Heart left ventricle (tissue), 16 donors: Measurements from ENCODE around the gene ADGRB2. TPM values are rescaled to one million over a fixed set of nuclear protein-coding genes. Genes with fewer than 3 reads are reported as not detected.

ENCODE experiments used
- ATAC-seq, 4 donors: fragments of 200-7000 bp; cut with Tn5 transposase; one replicate each; pipeline ENCODE4 v1.9.1; 2020 to 2022; ENCODE audit warnings: moderate library complexity in 4 of 4, mild to moderate bottlenecking in 3 of 4, moderate number of reproducible peaks in 1 of 4
- DNase-seq, 5 donors: peaks; one replicate each; pipeline ENCODE4 v3.0.0-alpha.2; 2020
- H3K27ac ChIP-seq, 12 donors: fragments of 200-600 bp; sonication (generic) in 4 of 12; one replicate each; pipeline versions ENCODE4 v1.5.0 to v1.8.0; 2016 to 2022; ENCODE audit warnings: mild to moderate bottlenecking in 2 of 12
- H3K27me3 ChIP-seq, 9 donors: fragments of 200-600 bp; sonication (generic) in 2 of 9; one replicate each; pipeline versions ENCODE4 v1.5.1 to v1.8.0; 2016 to 2022; ENCODE audit warnings: mild to moderate bottlenecking in 3 of 9
- H3K36me3 ChIP-seq, 9 donors: fragments of 200-600 bp; sonication (generic) in 2 of 9; one replicate each; pipeline versions ENCODE4 v1.5.0 to v1.8.0; 2018 to 2022; ENCODE audit warnings: mild to moderate bottlenecking in 2 of 9
- H3K4me1 ChIP-seq, 12 donors: fragments of 200-600 bp; sonication (generic) in 4 of 12; one replicate each; pipeline versions ENCODE4 v1.5.0 to v1.8.0; 2016 to 2022; ENCODE audit warnings: mild to moderate bottlenecking in 3 of 12
- H3K4me3 ChIP-seq, 12 donors: fragments of 200-600 bp; sonication (generic) in 4 of 12; one replicate each; pipeline versions ENCODE4 v1.5.0 to v1.8.0; 2017 to 2022; ENCODE audit warnings: mild to moderate bottlenecking in 9 of 12, moderate library complexity in 4 of 12
- H3K9me3 ChIP-seq, 12 donors: fragments of 200-600 bp; sonication (generic) in 4 of 12; one replicate each; pipeline versions ENCODE4 v1.5.0 to v1.8.0; 2016 to 2022; ENCODE audit warnings: mild to moderate bottlenecking in 1 of 12
- POLR2A ChIP-seq, 2 donors: fragments of 450-650 bp; IDR thresholded peaks; one replicate each; pipeline ENCODE4 v1.6.1; 2017; ENCODE audit warnings: antibody characterized with exemption in 2 of 2, mild to moderate bottlenecking in 2 of 2, moderate library complexity in 2 of 2
- WGBS, 4 donors: extraction: QIAGEN DNeasy Blood & Tissue Kit in 2 of 4; methylation state at CpG; one replicate each; pipeline versions ENCODE4 v1.1.5 to v1.1.7; 2013 to 2018; 5-methylcytosine and 5-hydroxymethylcytosine counted together
- intact Hi-C, 10 donors: fragments of 100-400 bp; cut with DNase I; formaldehyde crosslinking; loops; one replicate each; pipeline versions ENCODE4 v1.11.1 to v1.14.2; 2022
- polyA plus RNA-seq, 2 donors: library from polyadenylated mRNA; stranded (reverse); fragments of 200-250 nt; gene quantifications; one replicate each; pipeline ENCODE4 v1.2.3, GENCODE V29; 2013
- total RNA-seq, 9 donors: library from RNA; depleted of rRNA in 2 of 9; stranded (reverse); fragments of >200 nt in 2 of 9; fragmentation: NEBNext Ultra II Directional in 3 of 9; extraction: Animal tissue kit (Norgen Biotek cat#: 25700) in 3 of 9; gene quantifications; one replicate each; pipeline versions ENCODE4 v1.1.0 to v1.2.4, GENCODE V29; 2016 to 2023
- TF ChIP-seq, protein P1 (sequence below), 12 donors: fragments of 200-600 bp; sonication (generic) in 4 of 12; IDR thresholded peaks; one replicate each; pipeline versions ENCODE4 v1.5.0 to v1.8.0; 2018 to 2022; ENCODE audit warnings: antibody characterized with exemption in 12 of 12, mild to moderate bottlenecking in 5 of 12
- donor health status: ischemic (EF 13 %, LVEDD 7.1; RV severe dilation, severe dysfunction).
- donor health status: healthy with polysubstance abuse.
- donor health status: DM: no; HTN: yes; CAD: no.
- donor health status: DM: no; HTN: no; CAD: no.
- donor health status: ischemic (EF 25% LVEDD 6.9; RV normal size, moderate dysfunction).
- donor health status: ischemic (EF 25% LVEDD 5.7; RV mildly dilated, moderate dysfunction).
- donor health status: healthy.
- donor health status: DM: yes; HTN: yes; CAD: no.
- donor health status: ischemic (EF 35%, LVEDD 5.7; RV mildly dilated, moderate dysfunction).
- donor health status: nonischemic (EF 11% LVEDD 7.7; RV severe dilation, severe dysfunction).
- donor health status: DM: yes; HTN: yes; CAD: no.
- donor health status: PGD.
- donor health status: ischemic (EF 29% LVEDD 5.4; RV normal size, mild dysfunction).
- donor health status: nonischemic (EF 23%, LVEDD 6.1; RV moderate dilation, normal function).

The ADGRB2 gene
- total and polyA plus RNA-seq, 11 donors = 1.1 to 18.5 (median 9.6) TPM

DNA sequence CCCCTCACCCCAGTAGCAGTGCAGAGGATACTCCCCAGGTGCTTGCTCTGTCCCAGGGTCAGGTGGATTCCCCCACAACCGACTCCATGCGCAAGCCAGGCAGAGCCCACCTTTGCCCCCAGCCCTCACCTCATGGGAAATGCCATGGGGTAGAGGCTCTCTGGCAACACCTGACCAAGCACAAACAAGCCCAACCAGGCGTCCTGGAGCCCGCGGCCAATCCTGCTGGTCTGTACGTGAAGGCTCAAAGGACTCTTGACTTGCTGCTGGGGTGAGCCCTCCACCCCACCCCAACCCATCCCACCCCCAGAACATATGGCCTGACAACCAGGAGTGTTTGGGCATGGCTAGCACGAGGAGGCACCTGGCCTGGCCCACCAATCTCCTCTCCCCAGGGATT is 1.8 kb downstream of the ADGRB2 start:
- Histone ChIP-seq H3K4me1 (peaks cover 2 to 42% (median 29%) of the 10 kb centered on the region in 12 donors), H3K27ac (no peak overlapping the region), H3K36me3 (no peaks in the 10 kb centered on the region), H3K27me3 (peaks cover 0 to 42% (median 10%) of the 10 kb centered on the region in 9 donors), H3K9me3 (no peaks in the 10 kb centered on the region), H3K4me3 (peak overlapping the region in 6 of 12 donors; percentile 57 to 71 (median 66))
- DNase-seq (no peak), ATAC-seq (no peak)
- WGBS, 4 donors = 30 to 58% (median 39%) methylated on average over 4 to 7 of the region's 7 CpGs
- TF ChIP-seq, protein P1, sequence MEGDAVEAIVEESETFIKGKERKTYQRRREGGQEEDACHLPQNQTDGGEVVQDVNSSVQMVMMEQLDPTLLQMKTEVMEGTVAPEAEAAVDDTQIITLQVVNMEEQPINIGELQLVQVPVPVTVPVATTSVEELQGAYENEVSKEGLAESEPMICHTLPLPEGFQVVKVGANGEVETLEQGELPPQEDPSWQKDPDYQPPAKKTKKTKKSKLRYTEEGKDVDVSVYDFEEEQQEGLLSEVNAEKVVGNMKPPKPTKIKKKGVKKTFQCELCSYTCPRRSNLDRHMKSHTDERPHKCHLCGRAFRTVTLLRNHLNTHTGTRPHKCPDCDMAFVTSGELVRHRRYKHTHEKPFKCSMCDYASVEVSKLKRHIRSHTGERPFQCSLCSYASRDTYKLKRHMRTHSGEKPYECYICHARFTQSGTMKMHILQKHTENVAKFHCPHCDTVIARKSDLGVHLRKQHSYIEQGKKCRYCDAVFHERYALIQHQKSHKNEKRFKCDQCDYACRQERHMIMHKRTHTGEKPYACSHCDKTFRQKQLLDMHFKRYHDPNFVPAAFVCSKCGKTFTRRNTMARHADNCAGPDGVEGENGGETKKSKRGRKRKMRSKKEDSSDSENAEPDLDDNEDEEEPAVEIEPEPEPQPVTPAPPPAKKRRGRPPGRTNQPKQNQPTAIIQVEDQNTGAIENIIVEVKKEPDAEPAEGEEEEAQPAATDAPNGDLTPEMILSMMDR (IDR thresholded peaks at IDR 0.05) = no peak
- TF ChIP-seq POLR2A (IDR thresholded peaks at IDR 0.05) = no peak
- intact Hi-C loops = loop anchor here in 1 of 10 donors (1.0 to 5.0 kb wide), 2 partner anchors 26 to 200 kb away; no protein-coding TSS in a partner anchor

DNA sequence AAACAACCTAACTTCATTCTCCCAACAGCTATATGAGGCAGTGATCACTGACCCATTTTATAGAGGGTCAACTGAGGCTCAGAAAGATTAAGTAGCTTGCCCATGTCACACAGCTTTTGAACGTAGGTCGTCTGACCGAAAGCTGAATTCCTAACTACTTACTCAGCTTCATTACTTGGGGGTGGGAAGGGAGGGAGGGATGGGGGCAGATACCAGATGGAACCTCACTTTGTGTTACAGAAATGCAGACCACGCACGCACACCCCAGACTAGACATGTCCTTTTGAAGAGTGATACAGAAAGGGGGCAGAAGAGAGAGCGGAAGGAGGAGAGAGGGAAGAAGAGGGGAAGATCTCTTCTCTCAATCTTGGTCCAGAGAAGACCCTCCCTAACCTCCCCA is 2.3 kb downstream of the ADGRB2 start:
- Histone ChIP-seq H3K36me3 (no peaks in the 10 kb centered on the region), H3K27ac (no peak overlapping the region), H3K4me3 (no peak overlapping the region), H3K4me1 (peaks cover 2 to 42% (median 29%) of the 10 kb centered on the region in 12 donors), H3K27me3 (peaks cover 0 to 42% (median 10%) of the 10 kb centered on the region in 9 donors), H3K9me3 (no peaks in the 10 kb centered on the region)
- no peak for DNase-seq
- WGBS, 4 donors = 80 to 84% (median 83%) methylated on average over 6 of the region's 6 CpGs
- ATAC-seq = no peak
- no peak for TF ChIP-seq POLR2A (IDR thresholded peaks at IDR 0.05)
- TF ChIP-seq, protein P1 (IDR thresholded peaks at IDR 0.05) = no peak
- intact Hi-C loops = loop anchor here in 1 of 10 donors (1.0 to 5.0 kb wide), 2 partner anchors 26 to 200 kb away; no protein-coding TSS in a partner anchor

DNA sequence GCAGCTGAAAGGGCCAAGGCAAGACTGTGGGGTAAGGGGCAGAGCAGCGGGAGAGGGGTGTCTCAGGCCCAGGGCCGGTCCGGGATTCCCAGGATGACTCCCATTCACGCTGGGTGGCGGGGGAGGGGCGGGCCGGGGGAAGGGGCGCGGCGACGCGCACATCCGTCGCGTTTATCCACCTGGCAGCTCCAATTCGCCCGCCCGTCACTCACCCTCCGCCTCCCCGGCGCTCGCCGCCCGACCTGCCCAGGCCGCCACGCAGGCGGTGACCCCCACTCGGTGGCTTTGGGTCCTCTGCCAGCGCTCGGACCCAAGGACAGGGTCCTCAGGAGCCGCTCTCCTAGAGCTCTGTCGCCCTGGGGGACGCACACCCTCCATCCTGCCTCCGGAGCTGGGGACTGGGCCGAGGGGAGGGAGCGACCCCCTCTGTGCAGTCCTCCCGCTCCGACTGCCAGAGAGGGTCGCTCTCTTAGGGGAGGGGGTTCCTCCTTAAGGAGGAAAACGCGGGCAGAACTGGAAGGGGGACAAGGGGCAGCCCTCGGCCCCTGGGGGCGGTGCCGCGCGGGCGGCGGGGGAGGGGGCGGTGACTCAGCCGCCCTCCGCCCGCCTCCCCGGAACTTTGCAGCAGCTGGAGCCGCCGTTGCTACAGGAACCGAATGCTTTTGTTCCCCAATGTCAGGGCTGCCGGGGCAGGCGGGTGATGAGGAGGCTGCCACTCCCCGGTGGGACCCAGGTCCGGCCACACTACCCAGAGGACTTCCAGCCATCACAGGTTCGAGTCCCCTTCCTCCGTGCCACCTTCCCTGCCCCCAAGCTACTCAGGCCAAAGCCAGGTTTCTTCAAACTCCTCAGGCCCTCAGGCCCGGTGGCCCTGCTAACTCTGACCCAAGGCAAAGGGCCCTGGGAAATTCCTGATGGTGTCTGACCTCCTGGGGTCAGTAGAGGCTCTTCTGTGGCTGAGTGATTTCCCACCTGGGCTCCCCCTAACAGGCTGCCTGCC is 3.4 kb downstream of the ADGRB2 start:
- TF ChIP-seq, protein P1 (IDR thresholded peaks at IDR 0.05) = peak in 1 of 12 donors; percentile 6
- no peak for TF ChIP-seq POLR2A (IDR thresholded peaks at IDR 0.05)
- H3K27ac ChIP-seq = peak overlapping the region in 2 of 12 donors; percentile 38 to 52
- no peaks in the 10 kb centered on the region for H3K9me3 ChIP-seq
- H3K36me3 ChIP-seq = no peaks in the 10 kb centered on the region
- H3K4me3 ChIP-seq = peak overlapping the region; percentile 24 to 75 (median 54)
- H3K27me3 ChIP-seq = peaks cover 0 to 42% (median 10%) of the 10 kb centered on the region in 9 donors
- H3K4me1 ChIP-seq = peaks cover 2 to 50% (median 31%) of the 10 kb centered on the region in 12 donors
- intact Hi-C loops = loop anchor here in 1 of 10 donors (5.0 kb wide), 1 partner anchor 202 kb away; no protein-coding TSS in a partner anchor
- WGBS, 4 donors = 4 to 11% (median 6%) methylated on average over 48 to 63 of the region's 63 CpGs
- peak; percentile 53 to 82 (median 69) for DNase-seq
- ATAC-seq = peak in 3 of 4 donors; percentile 16 to 69 (median 54)
